NCI-H2171 treated with DMSO at 0.1 percent for 48 hours (cell line): ENCODE results near the gene HEBP1.
"Not testable (repeated sequence)": the region's sequence is repeated elsewhere in the genome, so short reads cannot be mapped to it uniquely, and the experiment has no call there.

Experiments
- DNase-seq: peaks from one replicate; lab custom pipeline; 2025; lab: John Stamatoyannopoulos, UW

The HEBP1 gene, protein sequence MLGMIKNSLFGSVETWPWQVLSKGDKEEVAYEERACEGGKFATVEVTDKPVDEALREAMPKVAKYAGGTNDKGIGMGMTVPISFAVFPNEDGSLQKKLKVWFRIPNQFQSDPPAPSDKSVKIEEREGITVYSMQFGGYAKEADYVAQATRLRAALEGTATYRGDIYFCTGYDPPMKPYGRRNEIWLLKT

DNA sequence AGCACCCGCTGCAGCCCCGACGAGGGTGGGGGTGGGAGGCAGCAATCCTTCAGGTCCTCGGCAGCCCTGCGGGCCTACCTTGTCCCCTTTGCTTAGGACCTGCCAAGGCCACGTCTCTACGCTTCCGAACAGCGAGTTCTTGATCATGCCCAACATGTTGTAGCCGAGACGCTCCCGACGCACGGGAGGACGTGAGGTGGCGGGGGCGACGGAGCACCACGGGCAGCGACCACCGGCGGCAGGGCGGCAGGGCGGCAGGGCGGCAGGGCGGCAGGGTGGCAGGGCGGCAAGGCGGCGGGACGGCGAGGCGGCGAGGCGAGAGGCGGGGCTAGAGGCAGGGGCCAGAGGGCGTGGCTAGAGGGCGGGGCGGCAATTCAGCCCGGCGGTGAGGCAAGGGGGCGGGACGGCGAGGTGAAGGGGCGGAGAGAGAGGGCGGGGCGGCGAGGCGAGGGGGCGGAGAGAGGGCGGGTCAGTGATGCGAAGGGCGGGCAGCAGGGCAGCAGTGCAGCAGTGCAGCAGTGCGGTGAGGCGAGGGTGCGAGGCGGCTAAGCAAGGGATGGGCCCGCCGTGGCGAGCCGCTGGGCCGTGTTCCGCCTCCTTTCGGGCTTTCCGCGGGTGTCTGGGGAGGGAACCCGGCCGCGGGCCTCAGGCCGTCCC lies at the start of gene HEBP1:
Gene HEBP1, minus strand, starts transcription at position 307 of the 657 bp plus-strand sequence. Its CDS starts 151 bp downstream, at position 156.
- DNase-seq = peak; percentile 75

DNA sequence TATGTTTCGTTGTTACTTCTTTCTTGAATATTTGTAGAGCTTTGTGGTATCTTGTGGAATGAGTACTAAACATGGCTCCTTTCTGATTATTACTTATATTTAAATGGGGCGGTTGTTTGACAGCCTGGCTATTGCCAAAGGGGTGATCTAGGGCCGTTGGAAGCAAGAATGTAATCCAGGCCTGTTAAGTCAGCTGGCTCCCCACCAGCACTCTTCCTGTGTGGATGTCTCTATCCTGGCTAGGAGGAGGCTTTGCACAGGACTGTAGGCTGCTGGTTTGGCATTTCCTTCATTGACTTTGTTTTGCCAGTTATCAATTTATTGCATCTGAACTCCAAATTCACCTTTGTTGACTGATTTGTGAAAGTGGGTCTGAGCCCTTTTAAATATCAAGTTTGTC lies 49.8 kb upstream of the HEBP1 start:
- DNase-seq = no peak

- no peak for DNase-seq
Observed at GRCh38 chr12:13046964-13047363, 46.9 kb upstream of the HEBP1 start.

DNA sequence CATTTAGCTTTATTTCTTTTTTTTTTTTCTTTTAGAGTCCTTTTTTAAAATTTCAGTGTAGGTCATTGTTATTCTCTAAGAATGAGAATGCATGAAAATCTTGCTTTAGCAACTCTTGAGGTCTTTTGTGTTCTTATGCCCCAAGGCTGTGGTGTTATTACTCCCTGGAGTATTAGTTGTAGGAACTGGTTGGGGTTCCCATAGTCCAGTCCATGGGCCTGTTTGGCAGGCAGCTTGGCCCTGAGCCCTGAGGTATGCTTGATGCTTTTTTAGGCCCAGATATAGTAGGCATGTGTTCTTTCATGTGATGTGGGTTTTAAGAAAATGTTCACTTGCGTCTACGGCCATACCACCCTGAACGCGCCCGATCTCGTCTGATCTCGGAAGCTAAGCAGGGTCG lies 45.8 kb upstream of the HEBP1 start:
- DNase-seq = no peak

DNA sequence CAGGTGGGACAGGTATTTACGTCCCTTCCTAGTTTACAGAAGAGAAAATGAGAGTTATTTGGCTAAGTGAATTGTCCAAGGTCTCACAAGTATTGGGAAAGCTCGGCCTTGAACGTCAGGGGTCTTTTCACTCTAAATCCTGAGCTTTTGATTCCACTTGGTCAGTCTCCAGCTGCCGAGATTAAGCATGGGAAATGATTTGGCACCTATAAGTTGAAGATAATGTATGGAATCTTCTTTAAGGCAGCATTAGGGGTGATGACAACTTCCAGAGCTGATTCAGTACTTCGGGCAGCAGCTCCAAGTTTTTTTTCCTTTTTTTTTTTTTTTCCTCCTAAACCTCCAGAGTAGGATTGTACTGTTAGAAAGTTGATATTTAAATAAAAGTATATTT lies 44.8 kb upstream of the HEBP1 start:
- DNase-seq = peak; percentile 8

- peak; percentile 62 for DNase-seq
Observed at GRCh38 chr12:13044002-13044905, 44.2 kb upstream of the HEBP1 start, which contains the start of gene FAM234B. Gene FAM234B (plus strand): TSS chr12:13044381. CDS start chr12:13044404, 23 bp downstream.

DNA sequence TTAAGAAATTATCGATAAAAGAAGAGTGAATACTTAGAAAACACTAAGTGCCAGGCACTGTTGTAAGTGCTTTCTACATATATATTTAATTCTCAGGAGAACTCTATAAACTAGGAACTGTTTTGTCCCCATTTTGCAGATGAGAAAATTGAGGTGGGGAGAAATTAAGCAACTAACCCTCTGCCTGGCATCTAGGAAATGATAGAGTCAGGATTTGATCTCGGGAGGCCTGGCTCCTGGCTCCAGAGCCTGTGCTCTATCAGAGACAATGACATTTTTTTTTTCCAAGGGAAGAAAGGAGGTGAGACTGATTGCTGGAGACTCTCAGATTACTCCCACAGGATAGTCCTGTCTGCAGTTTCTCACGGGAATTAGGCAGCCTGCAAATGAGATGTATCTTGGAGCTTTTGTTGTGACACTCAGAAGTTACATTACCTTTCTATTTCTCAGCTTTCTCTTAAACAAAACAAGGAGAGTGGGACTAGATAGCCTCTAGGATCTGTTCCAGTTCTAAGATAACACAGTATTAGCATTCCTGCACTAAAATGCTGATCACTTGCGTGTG lies 42.7 kb upstream of the HEBP1 start:
- DNase-seq = no peak

DNA sequence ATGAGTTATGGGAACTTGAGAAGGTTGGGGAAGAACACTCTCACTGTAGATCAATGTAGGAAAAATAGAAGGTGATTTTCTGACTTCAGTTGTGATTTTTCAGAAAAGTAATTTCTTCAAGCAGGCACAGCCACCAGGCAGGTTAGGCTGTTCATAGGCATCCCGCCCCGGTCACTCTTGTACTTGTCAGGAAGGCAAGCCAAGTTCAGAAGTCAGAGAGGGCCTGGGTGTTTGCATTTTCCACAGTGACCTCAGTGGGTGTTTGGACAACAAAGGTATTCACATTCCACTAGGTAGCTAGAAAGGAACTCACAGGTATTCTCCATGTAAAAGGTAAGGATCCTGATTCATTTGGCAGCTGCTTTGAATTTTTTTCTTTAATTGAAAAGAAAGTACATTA lies 41.2 kb upstream of the HEBP1 start:
- no peak for DNase-seq

DNA sequence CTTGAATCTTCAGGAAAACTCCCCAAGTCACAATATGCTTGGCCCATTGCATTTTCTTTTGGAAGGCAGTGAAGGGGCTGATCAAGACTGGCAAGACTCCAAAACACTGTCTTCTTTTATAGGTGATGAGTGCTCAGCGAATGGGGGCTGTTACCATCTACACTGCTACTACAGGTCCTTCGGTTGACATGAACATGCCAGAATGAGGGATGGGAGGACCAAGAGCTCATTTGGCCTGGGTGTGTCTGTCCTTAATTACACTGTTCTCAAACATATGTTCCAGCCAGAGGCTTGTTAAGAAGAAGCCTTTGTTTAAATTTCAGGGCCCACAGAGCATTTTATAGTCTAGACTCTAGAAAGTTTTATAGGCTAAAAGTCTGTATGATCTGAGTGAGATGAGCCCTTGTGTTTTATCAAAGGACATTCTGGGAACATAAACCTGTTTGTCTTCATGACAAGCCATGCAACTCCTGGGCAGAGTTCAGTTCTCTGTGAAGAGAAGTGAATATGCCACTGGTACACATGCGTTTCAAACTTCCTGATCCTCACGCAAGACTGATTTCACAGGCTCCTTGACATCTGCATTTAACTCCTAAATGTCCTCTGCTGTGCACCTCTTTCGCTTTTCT lies 39.4 kb upstream of the HEBP1 start:
- DNase-seq = peak; percentile 9

GRCh38 chr12:13038491-13039161 lies 38.6 kb upstream of the HEBP1 start:
- DNase-seq = no peak

DNA sequence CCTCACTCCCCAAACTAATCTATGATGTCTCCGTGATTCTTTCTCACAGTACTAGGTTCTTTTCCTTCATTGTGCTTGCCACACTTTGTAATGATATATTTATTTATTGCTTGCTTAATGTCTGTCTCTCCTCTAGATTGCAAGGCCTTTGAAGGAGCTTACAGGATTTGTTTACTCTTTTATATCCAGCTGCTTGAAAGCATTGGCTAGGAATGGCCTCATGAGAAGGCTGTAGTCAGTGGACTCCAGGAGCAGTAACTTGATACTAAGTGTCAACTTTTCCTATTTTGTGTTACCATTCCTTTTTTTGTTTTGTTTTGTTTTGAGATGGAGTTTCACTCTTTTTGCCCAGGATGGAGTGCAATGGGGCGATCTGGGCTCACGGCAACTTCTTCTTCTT lies 36.8 kb upstream of the HEBP1 start:
- no peak for DNase-seq

- not testable (repeated sequence) for DNase-seq
Observed at GRCh38 chr12:13035335-13035734, 35.3 kb upstream of the HEBP1 start.

- no peak for DNase-seq
Observed at GRCh38 chr12:13033476-13033875, 33.4 kb upstream of the HEBP1 start.

DNA sequence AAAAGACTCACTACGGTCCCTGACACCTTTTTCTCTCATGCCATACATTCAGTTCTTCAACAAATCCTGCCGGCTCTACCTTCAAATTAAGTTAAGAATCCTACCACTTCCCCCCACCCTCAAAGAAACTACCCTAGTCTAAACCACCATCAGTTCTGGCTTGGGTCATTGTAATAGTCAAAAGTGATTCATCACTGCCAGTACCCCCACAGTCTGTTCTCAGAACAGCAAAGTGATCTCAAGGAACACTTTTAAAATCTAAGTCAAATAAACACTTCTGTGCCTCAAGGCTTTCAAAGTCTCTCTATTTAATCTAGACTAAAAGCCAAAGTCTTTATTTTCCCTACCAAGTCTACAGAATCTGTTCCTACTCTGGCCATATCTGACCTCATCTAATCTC lies 32.1 kb upstream of the HEBP1 start:
- no peak for DNase-seq

- peak; percentile 59 for DNase-seq
Observed at GRCh38 chr12:13030541-13031291, 30.7 kb upstream of the HEBP1 start.

GRCh38 chr12:13028825-13029570 lies 28.9 kb upstream of the HEBP1 start:
- DNase-seq = no peak

- no peak for DNase-seq
Observed at GRCh38 chr12:13027508-13027907, 27.4 kb upstream of the HEBP1 start.

DNA sequence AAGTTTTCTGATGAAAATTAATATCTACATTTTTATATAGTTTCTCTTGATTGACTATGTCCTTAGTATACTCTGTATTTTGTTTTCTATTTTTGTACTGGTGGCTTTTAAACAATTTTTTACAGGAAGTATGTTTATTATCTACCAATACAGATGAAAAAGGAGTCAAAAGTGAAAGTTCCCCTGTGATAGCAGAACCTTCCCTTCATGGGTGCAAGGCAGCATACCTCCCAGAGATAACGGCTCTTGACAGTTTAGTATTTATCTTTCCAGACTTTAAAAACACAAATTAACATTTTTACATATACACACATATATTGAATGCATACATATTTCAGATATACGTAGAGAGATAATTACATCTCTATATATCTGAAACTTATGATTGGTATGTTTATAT lies 27.0 kb upstream of the HEBP1 start:
- no peak for DNase-seq

DNA sequence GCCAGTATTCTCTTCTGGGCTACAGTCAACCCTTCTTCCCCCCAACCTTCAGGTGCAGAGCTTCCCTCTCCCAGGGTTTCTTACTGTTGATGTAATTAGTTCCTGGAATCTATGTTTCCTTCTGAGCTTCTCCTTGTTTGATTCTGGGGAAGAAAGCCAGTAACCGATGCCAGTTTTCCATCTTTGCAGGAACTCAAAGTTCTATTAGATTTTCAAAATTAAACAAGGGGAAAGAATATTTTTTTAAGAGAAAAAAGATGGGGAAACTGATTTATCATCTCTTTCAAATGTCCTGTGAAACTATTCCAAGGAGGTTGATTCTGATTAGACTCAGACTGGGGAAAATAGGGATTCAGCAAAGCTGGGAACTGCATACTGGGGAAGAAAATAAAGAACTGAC lies 26.2 kb upstream of the HEBP1 start:
- no peak for DNase-seq

DNA sequence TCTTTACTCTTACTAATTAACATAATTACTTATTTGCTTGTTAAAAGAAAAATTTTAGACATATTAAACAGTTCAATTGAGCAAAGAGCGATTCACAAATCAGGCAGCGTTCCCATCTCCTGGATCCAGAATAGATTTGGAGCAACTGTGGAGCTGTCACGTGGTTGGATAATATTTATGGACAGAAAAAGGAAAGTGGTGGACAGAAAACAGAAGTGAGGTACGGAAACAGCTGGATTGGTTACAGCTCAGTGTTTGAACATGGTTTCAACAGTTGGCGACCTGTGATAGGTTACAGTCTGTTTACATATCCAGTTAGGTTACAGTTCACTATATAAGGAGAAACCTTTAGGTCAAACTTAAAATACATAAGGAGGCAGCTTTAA lies 24.5 kb upstream of the HEBP1 start:
- DNase-seq = no peak
